ENCODE results near the gene GPR21.

The GPR21 gene

DNA sequence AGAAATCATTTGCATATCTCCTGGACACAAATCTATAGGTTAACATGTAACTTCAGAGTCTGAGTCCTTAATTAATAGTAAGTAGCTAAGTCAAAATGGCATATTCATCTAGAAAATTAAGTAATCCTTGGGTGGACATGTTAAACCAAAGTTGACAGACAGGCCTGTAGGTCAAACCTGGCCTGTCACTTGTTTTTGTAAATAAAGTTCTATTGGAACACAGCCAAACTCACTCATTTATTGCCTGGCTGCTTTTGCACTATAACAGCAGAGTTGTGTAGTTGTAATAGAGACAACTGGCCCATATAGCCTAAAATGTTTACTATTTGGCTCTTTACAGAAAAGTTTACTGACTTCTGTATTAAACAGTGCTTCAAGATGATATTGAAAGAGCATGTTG, 24.6 kb upstream of the GPR21 start:
- no peak overlapping the region for H3K27ac ChIP-seq
- no peak for DNase-seq (ENCODE audit: low spot score)
- TF ChIP-seq CTCF (conservative IDR thresholded peaks at IDR 0.05; ENCODE audit: low read depth), result no peak
- ChIA-PET CTCF (no interaction called here), POLR2A (ENCODE audit: low non-redundant PET) (interaction anchor here (0.6 kb wide), 1 partner anchor 1031 kb away, joined by 6 read pairs; no protein-coding TSS in a partner anchor)

DNA sequence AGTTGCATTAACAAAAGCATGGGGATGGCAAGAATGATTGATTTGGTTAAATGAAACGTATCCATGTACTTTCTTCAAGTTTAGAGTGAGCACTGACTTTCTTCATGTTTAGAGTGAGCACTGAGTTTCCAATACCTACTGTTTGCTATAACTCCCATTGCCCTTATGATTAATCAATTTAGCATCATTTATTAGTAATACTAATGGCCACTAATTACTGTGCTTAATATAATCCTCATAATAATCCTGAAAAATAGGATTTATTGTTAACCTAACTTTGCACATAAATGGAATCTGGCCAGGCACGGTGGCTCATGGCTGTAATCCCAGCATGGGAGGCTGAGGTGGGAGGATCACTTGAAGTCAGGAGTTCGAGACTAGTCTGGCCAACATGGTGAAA, 22.1 kb upstream of the GPR21 start:
- ChIA-PET CTCF (no interaction called here), POLR2A (ENCODE audit: low non-redundant PET) (no interaction called here)
- no peak for TF ChIP-seq CTCF (conservative IDR thresholded peaks at IDR 0.05; ENCODE audit: low read depth)
- no peak for DNase-seq (ENCODE audit: low spot score)
- H3K27ac ChIP-seq, result no peak overlapping the region

- CTCF ChIA-PET, result no interaction called here
- POLR2A ChIA-PET (ENCODE audit: low non-redundant PET), result no interaction called here
- no peak for TF ChIP-seq CTCF (conservative IDR thresholded peaks at IDR 0.05; ENCODE audit: low read depth)
- no peak for DNase-seq (ENCODE audit: low spot score)
- H3K27ac ChIP-seq, result no peak overlapping the region
These were observed 21.5 kb upstream of the GPR21 start for GRCh38 chr9:123011878-123012528.

- no peak for DNase-seq (ENCODE audit: low spot score)
- CTCF ChIA-PET, result no interaction called here
- POLR2A ChIA-PET (ENCODE audit: low non-redundant PET), result no interaction called here
- TF ChIP-seq CTCF (conservative IDR thresholded peaks at IDR 0.05; ENCODE audit: low read depth), result no peak
- no peak overlapping the region for H3K27ac ChIP-seq
These were observed 16.8 kb upstream of the GPR21 start for GRCh38 chr9:123016631-123017030.

DNA sequence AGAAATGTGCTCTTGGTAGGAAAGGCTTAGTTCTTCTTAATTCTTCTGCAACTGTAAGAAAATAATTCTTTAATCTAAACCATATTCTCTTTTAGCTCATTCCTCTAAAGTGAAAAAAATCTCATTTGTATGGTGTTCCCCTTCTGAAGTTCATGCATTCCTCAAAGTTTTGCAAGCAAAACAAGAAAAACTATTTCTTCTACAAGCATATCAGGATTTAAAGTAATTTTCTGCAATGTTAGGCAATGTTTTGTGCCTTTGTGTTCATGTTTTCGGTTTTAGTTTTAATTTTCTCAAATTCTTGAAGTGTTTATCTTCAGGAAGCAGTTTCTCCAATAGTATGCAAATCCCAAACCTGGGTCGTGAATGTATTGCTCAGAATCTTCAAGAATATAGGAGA, 12.7 kb upstream of the GPR21 start:
- DNase-seq (ENCODE audit: low spot score), result no peak
- POLR2A ChIA-PET (ENCODE audit: low non-redundant PET), result no interaction called here
- CTCF ChIA-PET, result interaction anchor here (0.6 to 2.2 kb wide), 2 partner anchors 22 to 329 kb away, joined by 4 to 5 read pairs; no protein-coding TSS in a partner anchor
- no peak for TF ChIP-seq CTCF (conservative IDR thresholded peaks at IDR 0.05; ENCODE audit: low read depth)
- no peak overlapping the region for H3K27ac ChIP-seq

GRCh38 chr9:123026425-123026824, 7.0 kb upstream of the GPR21 start:
- no peak overlapping the region for H3K27ac ChIP-seq
- CTCF ChIA-PET, result no interaction called here
- no peak for DNase-seq (ENCODE audit: low spot score)
- POLR2A ChIA-PET (ENCODE audit: low non-redundant PET), result no interaction called here
- no peak for TF ChIP-seq CTCF (conservative IDR thresholded peaks at IDR 0.05; ENCODE audit: low read depth)

All from RWPE1 (cell line).